Peyer's patch (tissue), 4 donors: ENCODE data around the gene KRTAP5-3.

Experiments used
- POLR2A ChIP-seq, 2 donors: fragments of 450-650 bp; IDR thresholded peaks; one replicate each; pipeline ENCODE4 v1.5.1; 2017; ENCODE audit warnings: antibody characterized with exemption in 2 of 2, mild to moderate bottlenecking in 2 of 2, moderate library complexity in 2 of 2
- TF ChIP-seq, protein P1 (sequence below), 6 experiments: fragments of 450-650 bp in 4 of 6; fragments of 200-600 bp in 2 of 6; sonication (generic) in 1 of 6; IDR thresholded peaks; one replicate each; pipeline ENCODE4 v1.5.1; 2017 to 2019; ENCODE audit warnings: antibody characterized with exemption in 6 of 6, mild to moderate bottlenecking in 3 of 6, moderate library complexity in 1 of 6

DNA sequence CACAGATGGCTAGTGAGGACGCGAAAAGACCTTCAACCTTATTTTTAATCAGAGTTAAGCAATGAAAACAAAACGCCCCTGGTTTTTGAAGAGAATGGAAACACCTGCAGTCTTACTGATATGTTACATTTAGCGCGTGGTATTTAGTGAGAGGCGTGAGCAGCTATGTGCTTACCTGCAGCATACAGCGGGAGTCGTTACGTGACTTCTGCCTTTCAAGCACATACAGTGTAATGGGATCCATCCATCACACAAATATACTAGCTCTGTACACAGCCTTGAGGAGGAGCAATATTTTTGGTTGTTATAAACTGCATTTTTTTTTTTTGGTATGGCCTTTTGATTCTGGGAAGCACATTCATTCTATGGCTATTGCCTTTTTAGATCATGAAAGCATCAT lies 15.6 kb downstream of the KRTAP5-3 start:
- TF ChIP-seq, protein P1, sequence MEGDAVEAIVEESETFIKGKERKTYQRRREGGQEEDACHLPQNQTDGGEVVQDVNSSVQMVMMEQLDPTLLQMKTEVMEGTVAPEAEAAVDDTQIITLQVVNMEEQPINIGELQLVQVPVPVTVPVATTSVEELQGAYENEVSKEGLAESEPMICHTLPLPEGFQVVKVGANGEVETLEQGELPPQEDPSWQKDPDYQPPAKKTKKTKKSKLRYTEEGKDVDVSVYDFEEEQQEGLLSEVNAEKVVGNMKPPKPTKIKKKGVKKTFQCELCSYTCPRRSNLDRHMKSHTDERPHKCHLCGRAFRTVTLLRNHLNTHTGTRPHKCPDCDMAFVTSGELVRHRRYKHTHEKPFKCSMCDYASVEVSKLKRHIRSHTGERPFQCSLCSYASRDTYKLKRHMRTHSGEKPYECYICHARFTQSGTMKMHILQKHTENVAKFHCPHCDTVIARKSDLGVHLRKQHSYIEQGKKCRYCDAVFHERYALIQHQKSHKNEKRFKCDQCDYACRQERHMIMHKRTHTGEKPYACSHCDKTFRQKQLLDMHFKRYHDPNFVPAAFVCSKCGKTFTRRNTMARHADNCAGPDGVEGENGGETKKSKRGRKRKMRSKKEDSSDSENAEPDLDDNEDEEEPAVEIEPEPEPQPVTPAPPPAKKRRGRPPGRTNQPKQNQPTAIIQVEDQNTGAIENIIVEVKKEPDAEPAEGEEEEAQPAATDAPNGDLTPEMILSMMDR (IDR thresholded peaks at IDR 0.05), result no peak
- no peak for TF ChIP-seq POLR2A (IDR thresholded peaks at IDR 0.05)
